ENCODE data around the gene FEN1.
A peak's percentile ranks its signal among the peaks of the same experiment; 100 is the strongest.

GRCh38 chr11:61747192-61747966, 45.3 kb upstream of the FEN1 start:
- peak; percentile 89 for TF ChIP-seq CTCF (IDR thresholded peaks at IDR 0.05)
- TF ChIP-seq ATOH8 (CRISPR knock-in tag; IDR thresholded peaks at IDR 0.05; ENCODE audit: low read depth) = no peak
- no peak for TF ChIP-seq MYC (IDR thresholded peaks at IDR 0.05; ENCODE audit: borderline replicate concordance, low read length)
- peak; percentile 88 to 91 for TF ChIP-seq RAD21 (conservative IDR thresholded peaks at IDR 0.05 in 1 of 2, IDR thresholded peaks at IDR 0.05 in 1 of 2)
- no peak for TF ChIP-seq POLR2A (IDR thresholded peaks at IDR 0.05; ENCODE audit: low read length)
- peak; percentile 93 for TF ChIP-seq SMC3 (IDR thresholded peaks at IDR 0.05)
- no peak for TF ChIP-seq TP53 (CRISPR knock-in tag; IDR thresholded peaks at IDR 0.05)

Measured in A549 (cell line).